Breast epithelium (tissue), 3 donors: ENCODE results near the gene CPEB3.
"Not testable (repeated sequence)": the region's sequence is repeated elsewhere in the genome, so short reads cannot be mapped to it uniquely, and the experiment has no call there.

Experiments
- CTCF ChIP-seq, 3 donors: fragments of 450-650 bp; IDR thresholded peaks; one replicate each; pipeline ENCODE4 v1.5.1; 2016 to 2017; ENCODE audit warnings: antibody characterized with exemption in 3 of 3, mild to moderate bottlenecking in 3 of 3, moderate library complexity in 3 of 3
- POLR2A ChIP-seq: fragments of 450-650 bp; IDR thresholded peaks from one replicate; pipeline ENCODE4 v1.6.1; 2016; ENCODE audit warnings: antibody characterized with exemption, mild to moderate bottlenecking, moderate library complexity

DNA sequence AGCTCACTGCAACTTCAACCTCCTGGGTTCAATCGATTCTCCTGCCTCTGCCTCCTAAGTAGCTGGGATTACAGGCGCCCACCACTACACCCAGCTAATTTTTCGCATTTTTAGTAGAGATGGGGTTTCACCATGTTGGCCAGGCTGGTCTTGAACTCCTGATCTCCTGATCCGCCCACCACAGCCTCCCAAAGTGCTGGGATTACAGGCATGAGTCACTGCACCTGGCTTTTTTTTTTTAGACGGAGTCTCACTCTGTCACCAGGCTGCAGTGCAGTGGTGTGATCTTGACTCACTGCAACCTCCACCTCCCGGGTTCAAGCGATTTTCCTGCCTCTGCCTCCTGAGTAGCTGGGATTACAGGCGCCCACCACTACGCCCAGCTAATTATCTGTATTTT, 75.7 kb downstream of the CPEB3 start:
- not testable (repeated sequence) for TF ChIP-seq POLR2A; CTCF (IDR thresholded peaks at IDR 0.05)
